IPS-15b (cell line): ENCODE results near the gene AK5.
"Not testable (repeated sequence)": the region's sequence is repeated elsewhere in the genome, so short reads cannot be mapped to it uniquely, and the experiment has no call there.

Source experiments
- H3K27me3 ChIP-seq: one replicate; pipeline ENCODE4 v1.6.1; 2013; ENCODE audit warnings: low read length; ENCODE audit not compliant: control insufficient read depth, insufficient read depth
- H3K36me3 ChIP-seq: one replicate; pipeline ENCODE4 v1.6.1; 2013; ENCODE audit warnings: low read length; ENCODE audit not compliant: control insufficient read depth, insufficient read depth
- H3K4me1 ChIP-seq: one replicate; pipeline ENCODE4 v1.6.1; 2013; ENCODE audit warnings: mild to moderate bottlenecking, low read length; ENCODE audit not compliant: control insufficient read depth, insufficient read depth
- H3K4me3 ChIP-seq: one replicate; pipeline ENCODE4 v1.5.1; 2013; ENCODE audit warnings: low read depth, low read length
- H3K9ac ChIP-seq: one replicate; pipeline ENCODE4 v1.6.1; 2013; ENCODE audit warnings: low read depth, mild to moderate bottlenecking, low read length
- H3K9me3 ChIP-seq: one replicate; pipeline ENCODE4 v1.6.1; 2013; ENCODE audit warnings: mild to moderate bottlenecking, low read length; ENCODE audit not compliant: control insufficient read depth, insufficient read depth

The AK5 gene

DNA sequence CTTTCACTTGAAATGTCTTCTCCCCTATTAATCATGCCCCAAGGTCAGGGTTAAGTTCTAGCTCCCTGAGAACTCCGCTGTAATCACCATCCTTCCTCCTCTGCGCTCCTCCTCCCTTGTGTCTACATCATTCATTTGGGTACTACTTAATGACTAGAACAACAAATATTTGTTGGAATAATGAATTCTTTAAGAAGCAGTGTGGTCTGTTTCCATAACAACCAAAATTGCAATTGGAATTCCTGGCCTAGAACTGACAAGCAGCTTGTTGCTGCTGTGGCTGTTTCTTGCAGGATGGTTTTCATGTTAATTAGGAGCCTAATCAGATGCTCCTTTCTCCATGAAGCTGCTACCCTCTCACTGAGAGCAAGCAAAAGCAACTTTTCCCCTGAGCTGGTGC lies 208.1 kb downstream of the AK5 start:
- H3K36me3 ChIP-seq: no peaks in the 10 kb centered on the region
- H3K4me3 ChIP-seq: no peak overlapping the region
- no peaks in the 10 kb centered on the region for H3K27me3 ChIP-seq
- no peak overlapping the region for H3K9ac ChIP-seq
- peaks cover 3% of the 10 kb centered on the region for H3K4me1 ChIP-seq
- H3K9me3 ChIP-seq: no peaks in the 10 kb centered on the region

DNA sequence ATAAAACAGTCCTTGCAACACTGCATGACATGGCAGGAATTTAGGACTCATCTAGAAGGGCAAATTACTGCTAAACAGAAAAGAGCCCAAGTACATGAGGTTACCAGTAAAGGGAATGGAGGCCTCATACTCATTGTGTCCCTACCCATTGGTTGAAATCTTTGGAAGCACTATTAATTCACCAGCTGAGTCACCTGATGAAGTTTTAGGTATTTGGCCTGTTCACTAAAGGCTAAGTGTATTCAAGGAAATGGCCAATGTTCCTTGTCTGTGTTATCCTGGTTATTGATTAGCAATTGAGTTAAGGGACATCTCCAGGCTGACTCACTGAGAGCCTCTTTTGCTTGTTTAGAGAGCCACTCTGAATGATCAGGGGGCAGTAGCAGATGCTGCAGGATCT lies 212.2 kb downstream of the AK5 start:
- peaks cover 3% of the 10 kb centered on the region for H3K4me1 ChIP-seq
- H3K4me3 ChIP-seq: no peak overlapping the region
- no peaks in the 10 kb centered on the region for H3K36me3 ChIP-seq
- H3K9ac ChIP-seq: no peak overlapping the region
- no peaks in the 10 kb centered on the region for H3K9me3 ChIP-seq
- no peaks in the 10 kb centered on the region for H3K27me3 ChIP-seq

DNA sequence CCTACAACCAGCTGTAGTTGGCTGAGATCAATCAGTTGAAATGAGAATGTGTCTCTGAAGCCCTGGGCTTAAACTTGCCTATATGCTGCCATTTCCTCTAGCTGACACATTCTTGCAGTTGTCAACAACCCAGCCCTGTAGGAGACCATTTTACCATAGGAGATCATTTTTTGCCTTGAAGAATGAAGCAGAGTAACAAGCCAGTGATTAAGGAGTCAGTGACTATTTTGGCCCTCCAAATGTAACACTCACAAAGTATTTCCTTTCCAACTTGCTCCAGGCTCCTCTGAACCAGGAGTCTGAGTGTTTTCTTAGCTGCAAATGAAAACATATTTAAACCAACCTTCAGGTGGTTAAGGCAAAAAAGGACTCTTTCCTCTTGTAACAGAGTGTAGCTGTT lies 217.1 kb downstream of the AK5 start:
- Histone ChIP-seq H3K36me3 (no peaks in the 10 kb centered on the region), H3K4me3 (no peak overlapping the region), H3K9me3 (no peaks in the 10 kb centered on the region), H3K27me3 (no peaks in the 10 kb centered on the region), H3K9ac (no peak overlapping the region), H3K4me1 (no peaks in the 10 kb centered on the region)

DNA sequence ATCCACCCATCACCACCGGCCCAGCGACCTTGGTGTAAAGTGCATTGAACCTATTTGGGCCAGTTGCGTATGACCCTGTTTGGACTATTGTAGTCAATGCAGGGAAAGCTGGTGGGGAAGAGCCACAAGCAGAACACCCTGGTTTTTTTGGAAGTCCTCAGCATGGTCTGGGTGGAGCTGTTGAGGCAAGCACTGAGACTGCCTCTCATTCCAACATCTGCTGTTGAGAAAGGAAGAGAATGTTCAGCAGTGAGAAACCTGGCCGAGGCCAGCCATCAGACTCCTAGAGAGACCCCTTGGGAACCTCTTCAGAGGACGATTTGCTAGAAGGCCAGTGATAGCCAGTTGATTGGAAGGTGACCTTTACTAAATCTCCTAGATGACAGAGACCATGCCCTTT lies 217.6 kb downstream of the AK5 start:
- no peaks in the 10 kb centered on the region for H3K27me3 ChIP-seq
- H3K9ac ChIP-seq: no peak overlapping the region
- no peak overlapping the region for H3K4me3 ChIP-seq
- H3K36me3 ChIP-seq: no peaks in the 10 kb centered on the region
- no peaks in the 10 kb centered on the region for H3K9me3 ChIP-seq
- H3K4me1 ChIP-seq: no peaks in the 10 kb centered on the region

DNA sequence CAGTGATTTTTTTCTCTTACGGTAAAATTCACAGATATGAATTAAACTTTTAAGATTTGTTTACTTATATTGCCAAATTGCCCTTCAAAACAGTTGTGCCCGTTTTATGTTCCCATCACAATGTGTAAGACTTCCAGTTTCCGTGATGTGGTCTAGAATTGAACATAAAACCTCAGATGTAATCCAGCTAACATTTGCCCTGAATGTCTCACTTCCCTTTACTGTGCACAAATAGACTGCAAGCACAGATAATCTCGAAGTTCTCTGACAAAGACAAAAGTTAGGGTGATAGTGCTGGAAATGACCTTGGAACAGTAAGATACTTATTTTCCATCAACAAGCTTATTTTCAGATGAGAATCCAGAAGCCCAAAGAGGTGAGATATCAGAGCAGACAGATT lies 223.2 kb downstream of the AK5 start:
- H3K9ac ChIP-seq: no peak overlapping the region
- H3K36me3 ChIP-seq: no peaks in the 10 kb centered on the region
- H3K9me3 ChIP-seq: no peaks in the 10 kb centered on the region
- no peak overlapping the region for H3K4me3 ChIP-seq
- H3K27me3 ChIP-seq: no peaks in the 10 kb centered on the region
- H3K4me1 ChIP-seq: no peaks in the 10 kb centered on the region

DNA sequence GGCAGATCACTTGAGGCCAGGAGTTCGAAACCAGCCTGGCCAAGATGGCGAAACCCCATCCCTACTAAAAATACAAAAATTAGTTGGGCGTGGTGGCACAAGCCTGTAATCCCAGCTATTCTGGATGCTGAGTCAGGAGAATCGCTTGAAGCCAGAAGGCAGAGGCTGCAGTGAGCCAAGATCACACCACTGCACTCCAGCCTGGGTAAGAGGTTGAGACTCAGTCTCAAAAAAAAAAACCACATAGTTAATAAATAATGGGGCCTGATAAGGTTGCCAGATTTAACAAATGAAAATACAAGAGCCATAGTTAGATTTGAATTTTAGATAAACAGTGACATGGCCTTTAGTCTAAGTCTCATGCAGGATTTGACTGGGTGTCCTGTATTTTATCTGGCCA lies 225.0 kb downstream of the AK5 start:
- Histone ChIP-seq H3K4me1 (no peaks in the 10 kb centered on the region), H3K9ac (no peak overlapping the region)

DNA sequence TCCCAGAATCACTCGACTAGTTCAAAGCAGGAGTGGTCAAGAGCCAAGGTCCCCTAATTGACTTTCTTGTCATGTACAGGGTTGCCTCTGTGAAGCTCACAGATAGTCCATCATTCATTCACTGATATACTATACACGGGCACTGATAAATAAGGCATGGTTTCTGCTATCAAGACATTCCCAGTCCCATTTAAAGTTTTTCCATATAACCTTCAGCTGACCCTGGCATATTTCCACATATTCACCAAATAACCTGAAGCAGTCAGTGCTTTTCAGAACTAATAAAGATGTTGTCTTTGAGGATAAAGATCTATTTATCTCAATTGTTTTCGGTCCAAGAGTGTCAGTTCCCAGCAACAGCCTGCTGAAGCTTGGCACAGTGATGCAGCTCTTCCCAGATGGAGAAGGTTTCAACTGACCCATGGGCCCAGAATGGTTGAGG lies 227.3 kb downstream of the AK5 start:
- Histone ChIP-seq H3K9ac (no peak overlapping the region), H3K9me3 (no peaks in the 10 kb centered on the region), H3K27me3 (no peaks in the 10 kb centered on the region), H3K4me3 (no peak overlapping the region), H3K36me3 (no peaks in the 10 kb centered on the region), H3K4me1 (peaks cover 4% of the 10 kb centered on the region)

More for the DNA sequence above, 225.0 kb downstream of the AK5 start:
- no peaks in the 10 kb centered on the region for H3K36me3 ChIP-seq
- no peak overlapping the region for H3K4me3 ChIP-seq
- no peaks in the 10 kb centered on the region for H3K9me3 ChIP-seq
- no peaks in the 10 kb centered on the region for H3K27me3 ChIP-seq

DNA sequence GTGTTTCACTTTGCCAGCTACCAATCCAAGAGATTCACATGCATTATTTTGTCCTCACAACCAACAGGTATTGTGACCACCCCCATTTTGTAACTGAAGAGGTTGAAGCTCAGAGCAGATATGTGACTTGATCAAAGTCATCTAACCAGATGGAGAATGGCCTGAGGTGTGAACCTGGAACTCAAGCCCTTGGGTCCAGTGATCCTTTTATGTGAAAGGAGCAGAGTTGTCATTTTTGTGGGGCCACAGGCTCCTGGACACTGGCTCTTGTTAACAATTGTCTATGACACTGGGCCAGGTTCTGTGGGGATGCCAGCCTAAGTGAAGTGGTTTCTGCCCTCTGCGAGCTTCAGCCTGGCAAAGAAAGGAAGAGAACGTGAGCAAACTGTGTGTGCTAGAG lies 228.1 kb downstream of the AK5 start:
- Histone ChIP-seq H3K36me3 (no peaks in the 10 kb centered on the region), H3K9me3 (no peaks in the 10 kb centered on the region)

DNA sequence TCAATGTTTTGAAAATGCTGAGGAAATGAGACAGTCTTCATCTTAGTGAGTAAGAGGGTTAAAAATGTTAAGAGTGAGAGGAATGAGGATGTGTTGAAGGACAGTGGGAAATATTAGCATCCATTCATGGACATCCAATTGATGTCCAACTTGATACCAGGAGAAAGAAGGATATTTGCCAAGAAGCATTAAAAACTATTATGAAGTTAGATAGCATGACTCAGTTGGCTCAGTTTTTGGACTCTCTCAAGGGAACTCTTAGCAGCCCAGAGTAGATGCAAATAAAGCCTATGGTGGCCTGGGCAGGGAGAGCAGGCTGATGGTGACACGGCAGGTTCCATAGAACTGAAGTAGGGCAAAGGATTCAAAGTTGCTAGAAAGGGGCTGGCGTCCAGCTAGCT lies 229.6 kb downstream of the AK5 start:
- Histone ChIP-seq H3K4me3 (no peak overlapping the region), H3K9me3 (no peaks in the 10 kb centered on the region), H3K4me1 (peaks cover 17% of the 10 kb centered on the region), H3K9ac (no peak overlapping the region), H3K36me3 (no peaks in the 10 kb centered on the region), H3K27me3 (no peaks in the 10 kb centered on the region)

More for the DNA sequence above, 228.1 kb downstream of the AK5 start:
- H3K9ac ChIP-seq: no peak overlapping the region
- H3K27me3 ChIP-seq: no peaks in the 10 kb centered on the region
- H3K4me1 ChIP-seq: peaks cover 13% of the 10 kb centered on the region
- no peak overlapping the region for H3K4me3 ChIP-seq

DNA sequence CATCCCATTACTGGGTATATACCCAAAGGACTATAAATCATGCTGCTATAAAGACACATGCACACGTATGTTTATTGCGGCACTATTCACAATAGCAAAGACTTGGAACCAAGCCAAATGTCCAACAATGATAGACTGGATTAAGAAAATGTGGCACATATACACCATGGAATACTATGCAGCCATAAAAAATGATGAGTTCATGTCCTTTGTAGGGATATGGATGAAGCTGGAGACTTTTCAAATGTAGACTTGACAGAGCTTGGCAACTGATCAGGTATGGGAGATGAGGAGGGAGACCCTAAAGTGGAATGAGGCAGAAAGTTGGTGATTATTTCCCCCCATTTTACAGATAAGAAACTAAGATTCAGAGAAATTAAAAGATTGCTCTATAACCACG lies 230.8 kb downstream of the AK5 start:
- H3K36me3 ChIP-seq, H3K9ac ChIP-seq, H3K27me3 ChIP-seq, H3K4me3 ChIP-seq, H3K9me3 ChIP-seq: not testable (repeated sequence)
- H3K4me1 ChIP-seq: peaks cover 17% of the 10 kb centered on the region

DNA sequence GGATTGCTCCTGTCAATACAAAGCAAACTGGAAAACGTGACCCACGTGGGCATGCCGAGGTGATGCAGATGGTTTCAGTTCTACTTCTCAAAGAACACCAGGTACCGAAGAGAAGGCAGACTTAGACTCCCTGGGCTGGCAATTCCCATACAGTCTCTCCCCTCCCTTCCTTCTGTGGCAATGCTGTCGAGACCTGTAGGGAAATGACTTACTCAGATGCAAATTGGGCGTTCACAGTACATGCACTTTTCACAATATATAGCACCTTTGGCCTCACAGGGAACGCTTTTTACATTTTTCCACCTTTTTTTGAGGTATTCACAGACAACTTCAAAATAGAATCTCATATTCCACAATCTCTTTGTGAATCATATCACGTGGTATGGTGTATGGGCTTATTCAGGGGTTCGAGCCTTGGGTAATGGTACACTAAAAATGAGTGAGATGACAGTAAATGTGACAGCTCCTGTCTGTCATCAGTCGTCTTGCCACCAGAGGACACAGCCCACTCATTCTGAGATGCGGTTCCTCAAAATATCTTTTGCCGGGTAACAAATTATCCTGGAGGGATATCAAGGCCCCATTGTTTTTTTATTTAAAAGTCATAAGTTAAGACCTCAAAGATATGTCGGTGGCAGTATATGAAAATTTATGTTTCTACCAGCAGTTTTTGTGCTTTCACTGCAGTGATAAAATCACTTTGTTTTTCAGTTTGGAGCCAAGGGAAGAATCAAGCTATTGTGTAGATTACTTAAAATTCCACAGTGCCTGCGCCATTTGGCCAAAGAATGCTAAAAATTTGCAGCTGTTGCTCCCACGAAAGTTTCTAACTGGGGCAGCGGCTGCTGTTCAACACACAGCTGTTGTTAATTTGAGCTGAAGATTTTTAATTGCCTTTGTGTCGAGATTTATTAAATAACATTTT lies 232.3 kb downstream of the AK5 start:
- Histone ChIP-seq H3K27me3 (no peaks in the 10 kb centered on the region), H3K4me1 (peaks cover 17% of the 10 kb centered on the region), H3K9me3 (no peaks in the 10 kb centered on the region), H3K4me3 (no peak overlapping the region), H3K36me3 (no peaks in the 10 kb centered on the region), H3K9ac (no peak overlapping the region)
